Chondrocyte (in vitro differentiated cells): ENCODE data around the gene BAIAP2L2. TPM values are rescaled to one million over a fixed set of nuclear protein-coding genes. Genes with fewer than 3 reads are reported as not detected.
"Not testable (repeated sequence)": the region's sequence is repeated elsewhere in the genome, so short reads cannot be mapped to it uniquely, and the experiment has no call there.

Source experiments
- DNase-seq: peaks from one replicate; pipeline ENCODE4 v3.0.0; 2021; ENCODE audit warnings: mixed read lengths, low spot score
- H3K27ac Mint-ChIP-seq: one replicate; pipeline ENCODE4 v1.8.0; 2021; ENCODE audit warnings: mild to moderate bottlenecking, moderate library complexity, mixed read lengths; ENCODE audit not compliant: unreplicated experiment
- H3K27me3 Mint-ChIP-seq: 2 replicates; pipeline ENCODE4 v1.8.0; 2021; ENCODE audit warnings: low read depth, mixed read lengths
- H3K36me3 Mint-ChIP-seq: 2 replicates; pipeline ENCODE4 v1.8.0; 2021; ENCODE audit warnings: low read depth, mixed read lengths
- H3K4me1 Mint-ChIP-seq: 2 replicates; pipeline ENCODE4 v1.8.0; 2021; ENCODE audit warnings: low read depth, mild to moderate bottlenecking, mixed read lengths
- H3K4me3 Mint-ChIP-seq: one replicate; pipeline ENCODE4 v1.8.0; 2021; ENCODE audit warnings: mild to moderate bottlenecking, moderate library complexity, mixed read lengths; ENCODE audit not compliant: unreplicated experiment
- H3K9me3 Mint-ChIP-seq: 2 replicates; pipeline ENCODE4 v1.8.0; 2021; ENCODE audit warnings: low read depth, mixed read lengths
- CTCF ChIP-seq: fragments of 200-600 bp; sonication (generic); IDR thresholded peaks from 2 replicates; pipeline ENCODE4 v1.5.0; 2021; ENCODE audit warnings: antibody characterized with exemption, mild to moderate bottlenecking, moderate library complexity
- total RNA-seq: library from RNA; stranded (reverse); gene quantifications from 3 replicates; pipeline ENCODE4 v1.2.1, GENCODE V29; 2021

BAIAP2L2 gene
- total RNA-seq, 1 donor from 2014 or later, result 0.42 TPM

- Mint-ChIP-seq H3K4me3 (no peak overlapping the region), H3K27ac (peak overlapping the region; percentile 63)
These were observed 71.3 kb downstream of the BAIAP2L2 start for GRCh38 chr22:38038890-38039812.

GRCh38 chr22:38038426-38038825 lies 72.1 kb downstream of the BAIAP2L2 start:
- Mint-ChIP-seq H3K4me1 (peaks cover 29% of the 10 kb centered on the region), H3K9me3 (no peaks in the 10 kb centered on the region), H3K27me3 (no peaks in the 10 kb centered on the region), H3K27ac (no peak overlapping the region), H3K4me3 (no peak overlapping the region), H3K36me3 (no peaks in the 10 kb centered on the region)
- DNase-seq, result no peak
- no peak for TF ChIP-seq CTCF

More at GRCh38 chr22:38038890-38039812, 71.3 kb downstream of the BAIAP2L2 start:
- no peaks in the 10 kb centered on the region for H3K36me3 Mint-ChIP-seq
- DNase-seq, result no peak
- no peaks in the 10 kb centered on the region for H3K27me3 Mint-ChIP-seq
- peak; percentile 9 for TF ChIP-seq CTCF
- peaks cover 24% of the 10 kb centered on the region for H3K4me1 Mint-ChIP-seq
- H3K9me3 Mint-ChIP-seq, result no peaks in the 10 kb centered on the region

GRCh38 chr22:38037367-38038150 lies 72.9 kb downstream of the BAIAP2L2 start:
- not testable (repeated sequence) for DNase-seq, H3K27me3 Mint-ChIP-seq, H3K4me3 Mint-ChIP-seq, H3K9me3 Mint-ChIP-seq, H3K36me3 Mint-ChIP-seq, H3K27ac Mint-ChIP-seq
- peaks cover 30% of the 10 kb centered on the region for H3K4me1 Mint-ChIP-seq

GRCh38 chr22:38036392-38037062 lies 74.0 kb downstream of the BAIAP2L2 start:
- no peak for DNase-seq
- no peaks in the 10 kb centered on the region for H3K9me3 Mint-ChIP-seq
- H3K4me1 Mint-ChIP-seq, result peaks cover 32% of the 10 kb centered on the region
- H3K27me3 Mint-ChIP-seq, result no peaks in the 10 kb centered on the region
- H3K27ac Mint-ChIP-seq, result peak overlapping the region; percentile 43
- no peak overlapping the region for H3K4me3 Mint-ChIP-seq
- H3K36me3 Mint-ChIP-seq, result no peaks in the 10 kb centered on the region
- TF ChIP-seq CTCF, result no peak

GRCh38 chr22:38035530-38035885 lies 75.0 kb downstream of the BAIAP2L2 start:
- Mint-ChIP-seq H3K27me3 (no peaks in the 10 kb centered on the region), H3K36me3 (no peaks in the 10 kb centered on the region), H3K4me3 (no peak overlapping the region), H3K4me1 (peaks cover 32% of the 10 kb centered on the region), H3K9me3 (no peaks in the 10 kb centered on the region), H3K27ac (no peak overlapping the region)
- DNase-seq, result no peak
- TF ChIP-seq CTCF, result no peak

Other genes with a start within 250 kb of the BAIAP2L2 start
- gene MICALL1, start 204.4 kb downstream of the BAIAP2L2 start, total RNA-seq, result 50.3 to 65.5 TPM (median 58.6 TPM) in 3 replicates
- not detected in 3 replicates for gene C22orf23, start 157.1 kb downstream of the BAIAP2L2 start, total RNA-seq
- 63.0 to 72.6 TPM (median 67.5 TPM) in 3 replicates for gene POLR2F, start 157.0 kb downstream of the BAIAP2L2 start, total RNA-seq
- gene SOX10, start 126.1 kb downstream of the BAIAP2L2 start, total RNA-seq, result not detected in 3 replicates
- 13.5 to 22.6 TPM (median 19.1 TPM) in 3 replicates for gene PICK1, start 53.3 kb downstream of the BAIAP2L2 start, total RNA-seq
- 0.50 TPM in 1 of 3 replicates, not detected in the others for gene SLC16A8, start 26.5 kb downstream of the BAIAP2L2 start, total RNA-seq
- 16.3 to 30.2 TPM (median 21.0 TPM) in 3 replicates for gene PLA2G6, start 71.1 kb upstream of the BAIAP2L2 start, total RNA-seq
- gene MAFF, start 91.3 kb upstream of the BAIAP2L2 start, total RNA-seq, result 1.7 to 9.9 TPM (median 8.5 TPM) in 3 replicates
- gene TMEM184B, start 162.3 kb upstream of the BAIAP2L2 start, total RNA-seq, result 117 to 121 TPM (median 121 TPM) in 3 replicates
- 126 to 132 TPM (median 129 TPM) in 3 replicates for gene CSNK1E, start 206.7 kb upstream of the BAIAP2L2 start, total RNA-seq